Suprapubic skin (tissue), 3 donors: ENCODE results near the gene IL4R.

Source experiments
- POLR2A ChIP-seq, 2 donors: fragments of 450-650 bp; IDR thresholded peaks; one replicate each; pipeline ENCODE4 v1.6.1; 2017; ENCODE audit warnings: antibody characterized with exemption in 2 of 2, mild to moderate bottlenecking in 2 of 2, moderate library complexity in 2 of 2
- TF ChIP-seq, protein P1 (sequence below), 2 donors: fragments of 200-600 bp in 1 of 2; fragments of 450-650 bp in 1 of 2; sonication (generic) in 1 of 2; IDR thresholded peaks; one replicate each; pipeline ENCODE4 v1.5.1; 2016 to 2019; ENCODE audit warnings: antibody characterized with exemption in 2 of 2, mild to moderate bottlenecking in 1 of 2, moderate library complexity in 1 of 2

DNA sequence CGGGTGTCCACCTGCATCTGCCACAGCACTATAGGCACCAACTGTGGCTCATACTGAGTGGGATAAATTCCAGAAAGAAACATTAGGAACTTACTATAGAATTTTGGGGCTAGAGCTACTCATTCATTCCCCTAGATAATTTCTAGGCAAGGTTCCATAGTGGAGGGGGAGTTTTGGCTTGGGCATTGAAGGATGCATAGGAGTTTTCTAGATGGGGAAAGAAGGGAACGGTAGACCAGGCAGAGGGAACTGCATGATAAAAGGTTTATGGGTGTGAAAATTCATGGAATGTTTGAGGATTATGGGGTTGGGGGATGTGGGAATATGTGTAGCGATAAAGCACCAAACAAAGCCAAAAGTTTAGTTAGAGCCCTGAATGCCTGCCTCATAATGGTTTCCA, 35.5 kb downstream of the IL4R start:
- no peak for TF ChIP-seq POLR2A (IDR thresholded peaks at IDR 0.05)
- TF ChIP-seq, protein P1, sequence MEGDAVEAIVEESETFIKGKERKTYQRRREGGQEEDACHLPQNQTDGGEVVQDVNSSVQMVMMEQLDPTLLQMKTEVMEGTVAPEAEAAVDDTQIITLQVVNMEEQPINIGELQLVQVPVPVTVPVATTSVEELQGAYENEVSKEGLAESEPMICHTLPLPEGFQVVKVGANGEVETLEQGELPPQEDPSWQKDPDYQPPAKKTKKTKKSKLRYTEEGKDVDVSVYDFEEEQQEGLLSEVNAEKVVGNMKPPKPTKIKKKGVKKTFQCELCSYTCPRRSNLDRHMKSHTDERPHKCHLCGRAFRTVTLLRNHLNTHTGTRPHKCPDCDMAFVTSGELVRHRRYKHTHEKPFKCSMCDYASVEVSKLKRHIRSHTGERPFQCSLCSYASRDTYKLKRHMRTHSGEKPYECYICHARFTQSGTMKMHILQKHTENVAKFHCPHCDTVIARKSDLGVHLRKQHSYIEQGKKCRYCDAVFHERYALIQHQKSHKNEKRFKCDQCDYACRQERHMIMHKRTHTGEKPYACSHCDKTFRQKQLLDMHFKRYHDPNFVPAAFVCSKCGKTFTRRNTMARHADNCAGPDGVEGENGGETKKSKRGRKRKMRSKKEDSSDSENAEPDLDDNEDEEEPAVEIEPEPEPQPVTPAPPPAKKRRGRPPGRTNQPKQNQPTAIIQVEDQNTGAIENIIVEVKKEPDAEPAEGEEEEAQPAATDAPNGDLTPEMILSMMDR (IDR thresholded peaks at IDR 0.05): no peak
